OCI-LY7 (cell line): ENCODE results near the gene ACVR1. TPM values are rescaled to one million over a fixed set of nuclear protein-coding genes. Genes with fewer than 3 reads are reported as not detected.

Source experiments
- BruUV-seq: library from RNA; stranded (reverse); fragments of 400-500 nt; replicated peaks from 2 replicates; lab custom pipeline; 2021; lab: Mats Ljungman, UMichigan
- CTCF ChIA-PET: fragments of 300-600 bp; sonication (Branson Sonifier 250); formaldehyde crosslinking; loops from one replicate; lab custom pipeline; 2022; ENCODE audit warnings: antibody characterized with exemption; ENCODE audit not compliant: unreplicated experiment; lab: Charles Lee
- POLR2A ChIA-PET: fragments of 300-600 bp; sonication (Branson Sonifier 250); formaldehyde crosslinking; loops from one replicate; lab custom pipeline; 2022; ENCODE audit warnings: antibody characterized with exemption; lab: Charles Lee
- DNase-seq: peaks from one replicate; pipeline ENCODE4 v3.0.0-alpha.2; 2015; ENCODE audit warnings: low spot score
- H2AFZ ChIP-seq: fragments of 200-600 bp; sonication (generic), shearing (Covaris generic); 2 replicates; pipeline ENCODE4 v1.6.1; 2014; ENCODE audit warnings: mild to moderate bottlenecking, antibody characterized with exemption, low read length, moderate library complexity
- H3K27ac ChIP-seq: fragments of 200-600 bp; sonication (generic); 2 replicates; pipeline ENCODE4 v1.5.1; 2014; ENCODE audit warnings: mixed run types, low read depth, mild to moderate bottlenecking, moderate library complexity, low read length, inconsistent platforms; ENCODE audit not compliant: poor library complexity, severe bottlenecking
- H3K36me3 ChIP-seq: fragments of 200-600 bp; sonication (generic); 2 replicates; pipeline ENCODE4 v1.6.1; 2014; ENCODE audit warnings: mild to moderate bottlenecking, antibody characterized with exemption, low read length, moderate library complexity, mixed read lengths; ENCODE audit not compliant: insufficient read depth
- H3K4me1 ChIP-seq: fragments of 200-600 bp; sonication (generic); 2 replicates; pipeline ENCODE4 v1.5.1; 2014; ENCODE audit warnings: mild to moderate bottlenecking, low read length; ENCODE audit not compliant: insufficient read depth, poor library complexity, severe bottlenecking
- H3K4me2 ChIP-seq: fragments of 200-600 bp; sonication (generic); 2 replicates; pipeline ENCODE4 v1.6.1; 2014; ENCODE audit warnings: mild to moderate bottlenecking, low read length
- H3K4me3 ChIP-seq: fragments of 200-600 bp; sonication (generic); 2 replicates; pipeline ENCODE4 v1.5.1; 2014; ENCODE audit warnings: mild to moderate bottlenecking, low read depth, low read length; ENCODE audit not compliant: poor library complexity, severe bottlenecking
- H3K79me2 ChIP-seq: fragments of 200-600 bp; sonication (generic); 2 replicates; pipeline ENCODE4 v1.6.1; 2016; ENCODE audit warnings: low read depth, mild to moderate bottlenecking, low read length, moderate library complexity, mixed read lengths; ENCODE audit not compliant: insufficient read depth
- H3K9me2 ChIP-seq: fragments of 200-600 bp; sonication (generic); 2 replicates; pipeline ENCODE4 v1.6.1; 2016; ENCODE audit warnings: mild to moderate bottlenecking, low read length, mixed read lengths; ENCODE audit not compliant: insufficient read depth
- H3K9me3 ChIP-seq: fragments of 200-600 bp; sonication (generic); 2 replicates; pipeline ENCODE4 v1.6.1; 2014; ENCODE audit warnings: mild to moderate bottlenecking, mixed run types, low read length, mixed read lengths
- H4K20me1 ChIP-seq: fragments of 200-600 bp; sonication (generic); 2 replicates; pipeline ENCODE4 v1.6.1; 2014; ENCODE audit warnings: mild to moderate bottlenecking, antibody characterized with exemption, low read length, moderate library complexity, mixed read lengths; ENCODE audit not compliant: insufficient read depth
- CTCF ChIP-seq: fragments of 200-600 bp; sonication (generic); conservative IDR thresholded peaks from 2 replicates; pipeline ENCODE4 v1.5.1; 2014; ENCODE audit warnings: mild to moderate bottlenecking, antibody characterized with exemption, low read length, moderate library complexity, mixed read lengths
- EZH2phosphoT487 ChIP-seq: fragments of 200-600 bp; sonication (generic); IDR thresholded peaks from 2 replicates; pipeline ENCODE4 v1.6.1; 2018; ENCODE audit warnings: low read depth, borderline replicate concordance, mild to moderate bottlenecking, mixed run types, antibody characterized with exemption, low read length, moderate library complexity, mixed read lengths
- intact Hi-C: fragments of 100-400 bp; cut with micrococcal nuclease; formaldehyde crosslinking; loops from one replicate; pipeline ENCODE4 v1.10.0; 2022; ENCODE audit not compliant: unreplicated experiment
- total RNA-seq, 2 experiments: library from RNA; depleted of rRNA in 1 of 2; stranded (reverse); fragments of >200 nt in 1 of 2; shearing (Covaris generic) in 1 of 2; gene quantifications; 2 replicates each; pipeline ENCODE4 v1.2.3, GENCODE V29; 2014 to 2022

The ACVR1 gene
- total RNA-seq, 2 experiments from 2014 or later, result 0.13 to 3.9 TPM

- H3K79me2 ChIP-seq, result no peaks in the 10 kb centered on the region
- TF ChIP-seq EZH2phosphoT487 (no peak), CTCF (no peak)
- H3K9me2 ChIP-seq, result no peaks in the 10 kb centered on the region
- ChIA-PET CTCF (no interaction called here), POLR2A (no interaction called here)
- H2AFZ ChIP-seq, result no peak overlapping the region
- H3K36me3 ChIP-seq, result no peaks in the 10 kb centered on the region
- H3K4me2 ChIP-seq, result no peak overlapping the region
- H3K4me1 ChIP-seq, result no peaks in the 10 kb centered on the region
- DNase-seq, result no peak
- no peak overlapping the region for H3K4me3 ChIP-seq
- H4K20me1 ChIP-seq, result no peaks in the 10 kb centered on the region
- H3K9me3 ChIP-seq, result no peaks in the 10 kb centered on the region
- intact Hi-C loops, result no loop called here
- no TSS peak for BruUV-seq
- no peak overlapping the region for H3K27ac ChIP-seq
Observed at GRCh38 chr2:157856187-157856515, 20.0 kb downstream of the ACVR1 start.

GRCh38 chr2:157853820-157854219, 22.3 kb downstream of the ACVR1 start:
- Histone ChIP-seq H2AFZ (no peak overlapping the region), H3K4me3 (no peak overlapping the region), H3K4me2 (no peak overlapping the region), H3K4me1 (no peaks in the 10 kb centered on the region), H3K79me2 (no peaks in the 10 kb centered on the region), H3K9me3 (no peaks in the 10 kb centered on the region), H3K27ac (no peak overlapping the region), H4K20me1 (no peaks in the 10 kb centered on the region), H3K36me3 (no peaks in the 10 kb centered on the region), H3K9me2 (no peaks in the 10 kb centered on the region)
- POLR2A ChIA-PET, result interaction anchor here (0.7 to 1.2 kb wide), 2 partner anchors 23 to 103 kb away, joined by 3 to 6 read pairs; partner anchors contain the start of gene ACVR1
- CTCF ChIA-PET, result no interaction called here
- no peak for DNase-seq
- intact Hi-C loops, result no loop called here
- TF ChIP-seq CTCF (no peak), EZH2phosphoT487 (no peak)
- BruUV-seq, result no TSS peak

GRCh38 chr2:157853211-157853610, 22.9 kb downstream of the ACVR1 start:
- CTCF ChIA-PET, result no interaction called here

More at GRCh38 chr2:157853211-157853610, 22.9 kb downstream of the ACVR1 start:
- POLR2A ChIA-PET, result interaction anchor here (1.2 kb wide), 1 partner anchor 23 kb away, joined by 3 read pairs; the partner anchor contains the start of gene ACVR1
- H3K27ac ChIP-seq, result no peak overlapping the region
- no TSS peak for BruUV-seq
- no peaks in the 10 kb centered on the region for H3K9me2 ChIP-seq
- H4K20me1 ChIP-seq, result no peaks in the 10 kb centered on the region
- intact Hi-C loops, result no loop called here
- H2AFZ ChIP-seq, result no peak overlapping the region
- DNase-seq, result no peak
- no peak overlapping the region for H3K4me2 ChIP-seq
- H3K4me1 ChIP-seq, result no peaks in the 10 kb centered on the region
- no peaks in the 10 kb centered on the region for H3K79me2 ChIP-seq
- H3K36me3 ChIP-seq, result no peaks in the 10 kb centered on the region
- no peak overlapping the region for H3K4me3 ChIP-seq
- no peaks in the 10 kb centered on the region for H3K9me3 ChIP-seq
- no peak for TF ChIP-seq EZH2phosphoT487
- no peak for TF ChIP-seq CTCF
